KG1 (cell line): ENCODE measurements around the gene DPYD.
A peak's percentile ranks its signal among the peaks of the same experiment; 100 is the strongest.

Experiments used
- DNase-seq: peaks from one replicate; lab custom pipeline; 2025; lab: John Stamatoyannopoulos, UW

The DPYD gene

DNA sequence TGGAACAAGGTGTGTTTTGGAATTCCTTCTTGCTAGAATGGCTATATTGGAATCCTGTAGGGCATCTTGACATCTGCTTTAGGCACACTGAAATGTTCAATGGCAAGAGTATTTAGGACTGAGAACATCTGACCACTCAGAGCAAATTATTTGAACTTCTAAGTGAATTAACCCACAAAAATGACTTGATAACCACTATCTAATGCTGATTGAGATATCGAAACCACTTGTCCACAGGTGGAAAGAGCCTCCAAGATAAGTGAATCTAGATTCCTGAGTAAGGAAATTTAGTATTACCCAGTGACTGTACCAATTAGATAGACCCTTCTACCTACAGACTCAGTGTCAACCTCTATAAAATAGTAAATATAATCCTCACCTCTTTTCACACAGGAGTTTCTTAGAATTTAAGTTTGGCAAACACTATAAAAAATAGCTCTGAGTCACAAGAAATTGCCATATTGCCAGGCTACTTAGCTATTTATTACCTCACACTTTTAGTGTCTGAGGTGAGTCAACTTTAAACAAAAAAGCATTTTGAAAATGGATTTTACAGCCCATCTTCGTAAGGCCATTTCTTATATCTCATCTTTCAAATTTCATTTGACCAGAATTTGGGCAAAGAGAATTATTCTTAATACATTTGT lies 777.5 kb downstream of the DPYD start:
- DNase-seq, result no peak

DNA sequence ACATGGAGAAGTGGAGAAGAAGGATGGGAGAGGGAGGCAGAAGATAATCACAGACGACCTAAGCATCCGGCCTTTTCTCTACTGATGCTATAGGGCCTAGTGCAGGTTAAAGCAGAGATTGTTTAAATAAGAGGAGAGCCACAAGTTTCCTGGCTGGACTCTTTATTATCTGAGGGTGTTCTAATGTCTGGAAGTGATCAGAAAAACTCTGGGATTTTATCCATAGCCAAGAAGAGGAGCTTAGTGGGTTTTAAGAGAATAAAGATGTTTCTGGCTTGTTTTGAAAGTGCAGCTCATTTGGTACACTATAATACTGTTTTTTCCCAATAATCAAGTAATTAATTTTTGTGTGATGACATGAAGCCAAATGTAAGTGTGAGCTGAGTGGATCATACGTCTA lies 780.2 kb downstream of the DPYD start:
- no peak for DNase-seq

DNA sequence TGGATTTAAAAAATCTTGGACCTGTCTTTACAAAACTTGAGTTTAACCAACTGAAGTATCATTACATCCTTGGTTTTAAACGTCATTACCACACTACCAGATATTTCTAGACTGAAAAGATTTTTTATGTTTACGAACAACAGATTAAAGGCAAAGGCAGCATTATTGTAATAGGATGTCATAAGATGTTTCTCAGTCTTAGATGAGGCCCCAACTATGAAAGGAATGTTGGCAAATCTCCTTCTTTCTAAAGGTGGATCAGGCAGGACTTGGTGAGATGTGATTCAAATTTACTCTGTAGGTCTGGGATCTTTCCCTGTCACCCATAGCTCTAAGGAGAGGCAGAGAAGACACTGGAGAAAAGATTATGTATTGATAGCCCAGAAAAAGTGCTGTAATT lies 781.3 kb downstream of the DPYD start:
- DNase-seq, result no peak

DNA sequence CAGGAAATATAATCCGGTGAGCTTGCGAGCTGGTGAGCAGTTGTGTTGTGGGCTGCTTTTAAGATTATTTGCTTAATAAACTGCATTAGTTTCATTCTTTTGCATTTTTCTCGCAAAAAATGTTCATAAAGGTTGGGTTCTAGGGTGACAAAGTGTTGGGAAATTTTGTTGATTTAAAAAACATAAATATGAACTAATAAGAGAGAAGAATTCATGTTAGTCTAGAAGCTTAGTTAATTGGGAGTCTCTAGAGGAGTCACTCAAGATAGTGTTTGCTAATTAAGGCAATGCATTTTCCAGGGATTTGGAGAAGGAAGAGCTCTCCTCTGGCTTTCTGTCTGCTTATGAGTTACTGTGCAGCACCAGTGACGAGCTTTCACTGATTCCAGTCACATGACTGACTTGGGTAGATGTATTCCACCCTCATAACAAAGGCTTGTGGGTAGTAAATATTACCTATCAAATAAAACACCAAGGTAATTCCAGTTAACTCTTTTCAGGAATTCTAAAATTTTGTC lies 782.3 kb downstream of the DPYD start:
- DNase-seq, result peak; percentile 29

DNA sequence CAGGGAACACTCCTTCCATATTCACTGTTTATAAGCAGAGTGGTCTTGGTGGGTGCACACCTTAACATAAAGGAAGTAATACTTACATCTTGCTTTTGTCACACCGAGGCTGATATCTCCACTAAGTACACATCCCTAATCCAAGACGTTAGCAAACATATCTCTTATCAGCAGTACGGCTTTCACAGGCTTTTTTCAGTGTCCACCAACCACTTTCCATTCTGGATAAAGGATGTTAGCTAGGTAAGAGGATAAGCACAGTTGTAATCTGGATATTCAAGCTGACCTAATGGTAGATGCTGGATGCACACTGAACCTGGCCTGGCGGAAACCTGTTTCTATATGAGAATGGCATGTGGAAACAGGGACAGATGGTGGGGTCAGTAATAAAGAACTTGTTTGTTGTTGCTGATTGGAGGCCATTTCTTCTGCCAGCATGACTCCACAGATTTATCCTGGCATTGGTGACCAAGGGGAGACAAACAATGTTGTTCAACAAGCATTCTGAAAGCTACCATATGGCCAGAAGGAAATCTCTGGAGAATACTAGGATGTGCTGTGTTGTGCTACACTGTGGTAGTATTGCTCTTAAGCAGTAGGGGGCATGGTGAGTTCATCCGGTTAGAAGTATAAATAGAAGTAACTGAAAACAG lies 782.8 kb downstream of the DPYD start:
- no peak for DNase-seq

DNA sequence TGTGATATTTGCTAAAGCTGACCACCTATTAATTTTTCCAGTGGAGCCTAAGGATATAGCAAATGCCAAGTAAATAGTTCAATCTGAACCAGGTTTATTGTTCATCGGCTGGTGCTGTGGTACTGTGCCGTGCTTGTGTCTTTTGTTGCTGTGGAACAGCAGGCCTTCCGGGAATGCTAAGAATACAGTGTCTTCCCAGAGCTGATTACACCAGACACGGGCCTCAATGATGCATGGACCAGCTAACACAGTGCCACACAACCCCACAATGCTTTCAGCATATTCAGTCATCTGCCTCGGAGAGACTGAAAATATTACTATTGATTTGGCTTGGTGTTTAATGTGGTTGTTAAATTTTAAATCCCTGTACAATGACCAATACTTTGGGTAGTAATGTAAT lies 783.8 kb downstream of the DPYD start:
- no peak for DNase-seq

DNA sequence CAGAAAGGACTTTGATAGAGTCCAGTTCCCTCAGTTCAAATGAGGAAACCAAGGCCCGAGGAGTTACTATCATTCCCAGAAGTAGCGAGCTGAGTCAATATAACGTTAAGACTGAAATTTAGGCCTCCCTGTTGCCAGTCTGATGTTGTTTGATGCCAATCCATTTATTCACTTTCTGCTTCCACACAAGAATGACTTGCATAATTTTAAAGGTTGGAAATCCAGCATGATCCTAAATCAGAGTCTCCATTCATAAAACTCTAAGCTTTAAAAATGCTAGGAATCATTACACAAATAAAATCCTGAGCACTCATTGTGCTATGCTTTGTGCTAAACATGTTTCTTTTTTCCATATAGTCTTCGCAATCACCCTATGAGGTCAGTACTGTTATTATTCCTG lies 784.9 kb downstream of the DPYD start:
- no peak for DNase-seq

DNA sequence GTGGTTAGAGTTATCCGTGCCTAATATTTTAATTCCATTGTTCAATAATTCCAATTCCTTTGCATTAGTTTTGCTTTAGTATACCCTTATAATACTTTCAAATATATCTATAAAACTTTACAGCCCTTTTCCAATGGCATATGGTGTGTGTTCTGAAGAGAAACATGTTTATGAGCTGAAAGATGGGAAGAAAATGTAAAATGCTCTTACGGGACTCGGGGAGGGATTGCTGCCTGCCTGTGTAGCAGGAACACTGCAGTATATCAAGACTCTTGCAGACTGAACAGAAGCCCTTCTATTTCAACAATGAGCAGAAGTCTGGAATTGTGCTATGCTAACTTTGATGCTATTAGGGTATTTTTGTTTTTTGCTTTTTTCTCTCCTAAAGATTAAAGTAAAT lies 792.4 kb downstream of the DPYD start:
- no peak for DNase-seq

DNA sequence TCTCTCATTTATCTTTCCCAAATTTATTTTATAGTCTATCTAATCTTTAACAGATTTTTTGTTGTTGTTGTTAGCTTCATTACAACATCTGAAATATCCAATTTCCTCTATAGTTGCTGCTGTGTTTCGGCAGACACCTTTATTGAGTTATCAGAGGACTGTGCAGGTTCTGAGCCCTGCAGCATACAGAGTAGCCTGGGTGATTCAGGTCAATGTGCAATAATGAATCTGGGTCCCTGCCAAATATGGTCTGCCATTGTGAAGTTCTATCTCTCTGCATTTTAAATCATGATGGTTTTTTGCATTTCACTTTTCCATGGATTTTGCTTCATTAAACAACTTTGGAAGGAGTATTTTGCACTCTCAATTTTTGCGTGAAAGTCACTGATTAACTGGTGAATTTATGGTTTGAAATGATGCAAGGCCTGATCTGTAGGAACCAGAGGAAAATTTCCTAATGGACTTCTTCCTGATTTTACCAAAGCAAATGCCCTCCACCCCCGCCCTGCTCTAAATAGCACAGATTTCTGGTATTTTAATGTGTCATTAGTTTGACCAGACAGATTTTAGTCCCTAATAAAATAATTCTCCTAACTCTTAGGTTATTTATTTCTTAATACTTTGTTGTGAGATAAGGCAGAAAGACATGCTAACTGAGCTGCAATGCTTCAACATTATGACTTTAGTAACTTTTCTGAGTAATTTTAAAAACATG lies 797.0 kb downstream of the DPYD start:
- no peak for DNase-seq

DNA sequence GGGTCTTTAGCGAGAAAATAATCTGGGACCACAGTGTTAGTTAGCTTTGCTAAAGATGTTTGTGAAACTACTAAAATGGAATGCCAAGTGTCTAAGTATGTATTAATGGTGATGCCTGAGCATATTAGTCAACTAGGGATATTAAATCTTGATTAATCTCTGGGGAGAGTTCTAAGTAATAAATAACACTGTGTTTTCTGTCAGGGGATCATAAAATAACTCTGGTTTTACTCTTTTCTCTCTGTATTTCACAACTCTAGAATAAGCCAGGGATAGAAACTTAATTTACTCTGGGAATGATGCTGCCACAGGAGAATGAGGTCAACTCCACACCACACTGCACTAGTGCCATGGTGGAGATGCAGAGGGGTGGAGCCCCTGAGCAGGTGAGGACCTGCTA lies 800.0 kb downstream of the DPYD start:
- no peak for DNase-seq

DNA sequence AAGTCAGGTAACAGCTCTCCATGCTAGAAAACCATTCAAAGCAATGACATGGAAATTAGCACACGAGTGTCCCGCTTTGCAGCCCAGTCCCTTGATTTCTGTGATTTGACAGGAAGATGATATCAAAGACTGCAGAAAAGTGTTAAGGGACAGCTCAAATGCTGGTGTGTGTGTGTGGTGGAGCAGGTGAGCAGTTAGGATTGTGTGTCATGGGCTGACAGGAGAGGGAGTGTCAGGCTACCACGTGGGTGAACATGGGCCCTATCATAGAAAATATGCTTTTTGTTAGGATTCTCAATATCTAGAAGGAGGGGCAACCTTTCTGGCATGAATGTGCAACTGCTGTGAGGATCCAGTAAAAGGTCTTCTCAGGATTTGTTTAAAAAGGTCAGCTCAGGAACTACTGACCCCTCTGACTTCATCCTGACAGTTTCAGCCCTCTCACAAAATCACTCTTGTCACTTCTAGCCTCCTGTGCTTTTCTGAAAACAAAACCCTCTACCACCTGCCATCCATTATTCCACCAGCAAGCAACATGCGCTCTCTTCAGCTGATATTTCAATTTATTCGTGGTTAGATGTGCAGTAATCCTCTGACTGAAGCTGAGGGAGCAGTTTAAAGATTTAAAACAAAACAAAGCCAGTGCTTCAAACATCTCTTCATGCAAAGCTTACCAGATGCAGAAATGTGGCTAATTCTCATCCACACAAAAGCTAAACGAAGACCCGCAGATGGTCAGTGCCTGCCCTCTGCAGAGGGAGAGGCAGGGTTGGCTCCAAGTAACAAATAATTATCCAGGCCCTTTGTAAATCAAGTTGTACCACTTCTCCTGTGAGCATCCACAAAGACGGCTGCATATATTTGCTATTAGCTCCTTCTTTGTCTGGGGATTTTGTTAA lies 801.3 kb downstream of the DPYD start:
- DNase-seq, result no peak

DNA sequence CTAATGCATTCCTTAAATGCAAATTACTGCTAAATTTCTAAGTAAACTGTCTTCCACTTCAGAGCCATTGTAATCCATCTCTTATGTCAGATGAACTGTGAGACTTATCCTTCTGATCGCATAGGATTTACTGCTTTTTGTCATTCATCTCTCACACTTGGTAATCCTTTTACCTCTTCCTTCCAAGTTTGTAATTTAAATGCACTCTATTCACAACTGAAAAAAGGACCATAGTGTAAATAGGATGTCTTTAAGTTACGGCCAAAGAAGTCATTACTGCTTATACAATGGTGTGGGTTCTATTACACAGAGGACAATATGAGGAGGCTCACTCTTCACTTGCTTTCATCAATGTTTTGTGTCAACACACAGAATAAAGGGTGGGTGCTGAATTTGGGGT lies 806.0 kb downstream of the DPYD start:
- DNase-seq, result no peak

DNA sequence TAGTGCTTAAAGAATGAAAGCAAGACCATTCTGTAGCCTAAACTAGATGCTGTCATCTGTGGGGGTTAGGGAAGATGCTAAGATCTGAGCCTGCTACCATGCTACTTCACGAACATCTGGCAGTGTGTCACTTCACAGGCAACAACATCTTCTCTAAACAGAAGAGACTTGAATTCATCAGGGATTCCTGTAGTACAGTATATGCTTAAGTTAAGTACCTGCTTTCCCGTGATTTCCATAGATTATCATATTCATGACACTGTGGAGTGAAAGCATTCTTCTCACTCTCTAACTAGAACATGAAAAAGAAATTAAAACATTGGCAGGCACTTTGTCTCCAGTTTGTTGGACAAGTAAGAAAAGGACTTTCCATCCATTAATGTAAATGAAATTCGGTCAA lies 808.4 kb downstream of the DPYD start:
- no peak for DNase-seq

DNA sequence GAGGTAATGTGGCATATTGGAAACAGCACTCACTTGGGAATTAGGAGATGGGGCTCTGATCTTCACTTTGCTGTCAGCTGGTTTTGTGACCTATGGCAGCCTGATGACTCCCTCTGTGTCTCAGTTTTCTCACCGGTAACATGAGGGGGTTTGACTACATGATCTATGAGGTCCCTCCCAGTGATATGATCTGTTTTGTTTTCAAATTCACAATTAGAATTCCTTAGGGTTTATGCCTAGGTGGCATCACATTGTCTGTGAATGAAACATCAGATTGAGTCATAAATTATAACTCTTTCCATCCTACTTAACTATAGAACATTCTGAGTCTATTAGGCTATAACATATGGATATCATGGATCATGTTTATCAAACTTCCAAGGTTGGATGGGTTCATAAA lies 812.7 kb downstream of the DPYD start:
- DNase-seq, result no peak

DNA sequence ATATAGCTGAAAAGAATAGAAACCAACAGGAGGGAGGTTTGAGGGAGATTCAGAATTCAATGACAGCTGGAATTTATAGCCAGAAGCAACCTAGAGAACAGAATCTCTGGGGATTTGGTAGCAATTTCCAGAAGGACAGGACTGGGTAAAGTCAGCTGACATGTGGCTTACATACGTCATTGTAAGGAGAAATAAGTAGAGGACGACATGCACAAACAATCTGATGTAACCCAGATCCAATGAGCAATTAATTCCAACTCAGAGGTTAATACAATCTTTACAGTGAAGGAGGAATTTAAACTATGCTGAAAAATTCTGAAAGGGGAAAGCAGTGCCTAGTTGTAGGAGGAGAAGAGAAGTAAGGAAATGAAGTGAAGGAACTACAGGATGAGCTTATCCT lies 815.3 kb downstream of the DPYD start:
- no peak for DNase-seq

DNA sequence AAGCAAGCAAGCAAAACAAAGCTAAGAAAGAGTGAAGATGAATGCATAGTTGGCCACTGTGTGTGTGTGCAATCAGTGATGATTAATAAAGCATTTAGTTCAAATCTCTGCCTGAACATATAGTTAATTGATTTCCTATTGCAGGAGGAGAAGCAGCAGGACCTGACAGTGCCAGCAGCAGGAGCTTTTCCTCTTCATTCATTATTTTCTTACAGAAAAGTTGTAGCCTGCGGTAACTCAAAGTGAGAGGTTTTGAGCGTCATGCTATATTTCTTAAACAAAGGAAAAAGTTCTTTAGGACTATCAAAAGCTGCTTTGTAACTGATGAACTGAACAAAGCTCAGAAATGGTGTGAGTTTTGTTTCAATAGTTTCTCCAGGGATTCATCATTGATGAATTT lies 819.3 kb downstream of the DPYD start:
- DNase-seq, result no peak

DNA sequence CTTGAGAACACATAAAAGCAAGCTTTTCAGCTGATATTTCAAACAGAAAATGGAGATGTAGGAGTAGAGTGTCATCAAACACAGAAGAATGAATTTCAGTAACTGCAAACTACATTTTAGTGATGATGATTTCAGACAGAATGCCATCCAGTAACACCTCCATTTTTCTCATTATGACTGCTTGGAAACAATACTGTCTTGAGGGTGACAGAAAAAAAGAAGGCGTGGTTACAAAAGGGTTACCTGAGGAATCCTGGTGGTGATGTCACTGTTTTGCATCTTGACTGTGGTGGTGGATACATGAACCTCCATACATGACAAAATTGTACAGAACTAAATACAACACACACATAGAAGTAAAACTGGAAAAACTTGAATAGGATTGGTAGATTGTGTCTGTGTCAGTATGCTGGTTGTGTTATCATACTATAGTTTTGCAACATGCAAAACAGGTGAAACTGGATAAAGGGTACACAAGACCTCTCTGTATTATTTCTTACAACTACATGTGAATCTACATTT lies 823.4 kb downstream of the DPYD start:
- no peak for DNase-seq

DNA sequence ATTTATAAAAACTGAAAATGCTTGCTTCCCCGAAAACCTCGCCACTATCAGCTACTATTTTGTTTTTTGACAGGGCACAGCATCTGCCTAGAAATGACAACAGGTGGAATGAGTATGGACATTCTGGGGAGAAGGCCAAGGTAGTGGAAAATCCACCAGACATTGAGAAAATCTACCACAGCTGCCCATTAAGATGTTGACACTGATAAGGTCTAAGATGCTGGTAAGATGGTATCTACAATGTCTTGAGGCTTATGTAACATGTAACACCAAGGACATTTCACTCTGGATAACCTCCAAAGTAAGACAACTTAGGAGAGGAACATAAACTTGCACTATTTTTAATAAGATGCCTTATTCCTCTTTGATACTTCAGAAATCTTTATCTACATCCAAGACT lies 825.1 kb downstream of the DPYD start:
- no peak for DNase-seq

DNA sequence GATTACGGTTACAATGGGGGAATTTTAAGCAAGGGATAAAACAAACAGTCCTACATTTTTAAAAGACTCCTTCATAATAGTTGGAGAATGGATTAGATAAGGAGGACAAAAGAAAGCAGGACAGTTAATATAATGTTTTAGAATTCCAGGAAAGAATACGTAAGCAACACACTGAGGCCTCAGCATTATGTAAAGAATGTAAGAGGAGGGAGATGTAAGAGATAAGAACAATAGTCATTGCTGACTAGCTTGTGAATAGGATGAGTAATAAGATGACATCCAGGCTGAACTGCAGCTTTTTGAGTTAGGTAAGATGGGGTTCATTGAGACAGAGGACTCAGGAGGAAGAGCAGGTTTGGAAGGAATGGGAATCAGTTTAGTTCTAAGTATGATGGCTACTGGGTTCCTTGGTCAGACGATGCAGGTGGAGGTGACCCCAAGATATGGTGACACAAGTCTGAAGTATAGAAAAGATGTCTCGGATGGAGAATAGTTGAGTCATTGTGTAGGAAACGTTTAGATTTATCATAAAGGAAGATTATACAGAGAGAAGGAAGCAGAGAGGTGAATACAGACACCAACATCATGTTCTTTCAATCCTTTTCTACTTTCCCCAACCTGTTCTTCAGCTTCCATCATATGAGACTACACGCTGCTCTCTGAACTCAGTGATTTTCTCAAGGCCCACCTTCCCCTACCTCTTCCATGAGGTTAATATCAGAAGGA lies 826.4 kb downstream of the DPYD start:
- DNase-seq, result no peak

DNA sequence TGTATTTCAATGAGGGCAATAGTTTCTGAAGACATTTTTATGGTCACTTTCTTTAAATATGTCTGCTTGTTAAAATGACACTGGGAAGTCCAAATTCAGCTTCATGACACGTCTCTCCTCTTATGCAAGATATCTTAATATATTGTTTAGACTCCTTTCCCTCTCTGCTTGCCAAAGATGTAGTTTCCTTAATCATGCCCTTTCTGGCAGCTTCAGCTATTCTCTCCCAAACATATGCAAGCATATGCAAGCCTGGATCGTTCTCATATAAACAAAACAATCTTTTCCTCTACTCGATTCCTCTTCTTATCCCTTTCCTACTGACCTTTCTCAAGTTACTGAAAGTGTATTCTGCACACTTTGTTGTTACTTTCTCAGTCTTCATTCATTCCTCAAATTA lies 827.1 kb downstream of the DPYD start:
- no peak for DNase-seq

DNA sequence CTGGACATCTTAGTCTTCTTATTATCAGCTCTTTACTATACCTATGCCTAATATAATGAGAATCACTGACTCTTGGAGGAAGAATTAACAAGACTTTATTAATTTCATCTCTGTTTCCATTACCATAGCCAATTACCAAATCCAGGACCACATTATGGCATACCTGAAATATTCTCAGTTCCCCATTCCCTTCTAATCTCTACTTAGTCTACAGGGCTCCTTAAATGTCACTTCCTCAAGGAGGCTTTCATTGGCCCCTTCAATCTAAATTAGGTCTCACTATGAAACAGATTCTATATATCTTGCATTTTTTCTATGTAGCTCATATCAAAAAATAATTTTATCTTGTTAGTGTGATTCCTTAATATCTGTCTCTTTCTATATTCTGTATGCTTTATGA lies 828.0 kb downstream of the DPYD start:
- no peak for DNase-seq
